CD14-positive monocyte (primary cell): ENCODE results near the gene RASA4. TPM values are rescaled to one million over a fixed set of nuclear protein-coding genes. Genes with fewer than 3 reads are reported as not detected.
"Not testable (repeated sequence)": the region's sequence is repeated elsewhere in the genome, so short reads cannot be mapped to it uniquely, and the experiment has no call there.

Experiments used
- DNase-seq, 3 donors: peaks; one replicate each; pipeline ENCODE4 v3.0.0-alpha.2; 2011 to 2022
- H2AFZ ChIP-seq: 2 replicates; pipeline ENCODE4 v1.6.0; 2012; ENCODE audit warnings: mild to moderate bottlenecking, low read depth, low read length, inconsistent platforms; ENCODE audit not compliant: insufficient read depth, poor library complexity, severe bottlenecking
- H3K27ac ChIP-seq, 2 donors: 1 replicate in 1 of 2; 2 replicates in 1 of 2; pipeline ENCODE4 v1.5.1; 2012 to 2013; ENCODE audit warnings: low read length in 2 of 2, control low read depth in 1 of 2, inconsistent platforms in 1 of 2, low read depth in 1 of 2, mild to moderate bottlenecking in 1 of 2
- H3K27me3 ChIP-seq, 2 donors: one replicate each; pipeline versions ENCODE4 v1.6.0 to v1.6.1; 2011 to 2013; ENCODE audit warnings: low read length in 2 of 2; ENCODE audit not compliant: control insufficient read depth in 2 of 2, insufficient read depth in 2 of 2
- H3K36me3 ChIP-seq, 2 donors: replicated peaks in 1 of 2; 1 replicate in 1 of 2; 2 replicates in 1 of 2; pipeline versions ENCODE4 v1.5.1 to v1.6.1; 2012 to 2013; ENCODE audit warnings: low read length in 2 of 2, control low read depth in 1 of 2, inconsistent platforms in 1 of 2, mild to moderate bottlenecking in 1 of 2; ENCODE audit not compliant: insufficient read depth in 2 of 2, control insufficient read depth in 1 of 2
- H3K4me1 ChIP-seq, 2 donors: 1 replicate in 1 of 2; 2 replicates in 1 of 2; pipeline versions ENCODE4 v1.5.1 to v1.6.1; 2012 to 2013; ENCODE audit warnings: low read length in 2 of 2, control low read depth in 1 of 2, inconsistent platforms in 1 of 2, mild to moderate bottlenecking in 1 of 2, moderate library complexity in 1 of 2; ENCODE audit not compliant: insufficient read depth in 2 of 2, control insufficient read depth in 1 of 2
- H3K4me2 ChIP-seq: replicated peaks from 2 replicates; pipeline ENCODE3; 2012; ENCODE audit warnings: low read length, moderate library complexity, mild to moderate bottlenecking; ENCODE audit not compliant: poor library complexity, severe bottlenecking; ENCODE audit errors: extremely low read depth
- H3K4me3 ChIP-seq, 3 experiments: fragments of 200-600 bp in 1 of 3; sonication (generic) in 1 of 3; replicated peaks in 1 of 3; 1 replicate in 2 of 3; 2 replicates in 1 of 3; pipeline ENCODE4 v1.5.1; 2011 to 2013; ENCODE audit warnings: low read length in 3 of 3, mild to moderate bottlenecking in 3 of 3, control low read depth in 2 of 3, low read depth in 2 of 3, inconsistent platforms in 1 of 3, moderate library complexity in 1 of 3
- H3K79me2 ChIP-seq: 2 replicates; pipeline ENCODE4 v1.6.0; 2012; ENCODE audit warnings: mild to moderate bottlenecking, control low read depth, inconsistent platforms, low read length, moderate library complexity; ENCODE audit not compliant: insufficient read depth
- H3K9ac ChIP-seq: 2 replicates; pipeline ENCODE4 v1.6.0; 2017; ENCODE audit warnings: low read length, mild to moderate bottlenecking; ENCODE audit not compliant: insufficient read depth, poor library complexity, severe bottlenecking
- H3K9me3 ChIP-seq, 2 donors: replicated peaks in 1 of 2; 1 replicate in 1 of 2; 2 replicates in 1 of 2; pipeline versions ENCODE4 v1.5.1 to v1.6.1; 2012 to 2013; ENCODE audit warnings: low read length in 2 of 2, control low read depth in 1 of 2; ENCODE audit not compliant: control insufficient read depth in 1 of 2, insufficient read depth in 1 of 2
- H4K20me1 ChIP-seq: 2 replicates; pipeline ENCODE4 v1.6.0; 2012; ENCODE audit warnings: mild to moderate bottlenecking, low read length, control low read depth, moderate library complexity; ENCODE audit not compliant: insufficient read depth
- H3K27ac Mint-ChIP-seq, 7 donors: one replicate each; pipeline ENCODE4 v1.8.0; 2020; ENCODE audit warnings: mild to moderate bottlenecking in 7 of 7, mixed read lengths in 7 of 7, moderate library complexity in 6 of 7, inconsistent platforms in 2 of 7
- H3K27me3 Mint-ChIP-seq, 3 donors: one replicate each; pipeline ENCODE4 v1.8.0; 2021 to 2022; ENCODE audit warnings: low read depth in 3 of 3, mild to moderate bottlenecking in 3 of 3, mixed read lengths in 3 of 3, moderate library complexity in 3 of 3, inconsistent platforms in 1 of 3
- H3K36me3 Mint-ChIP-seq, 2 donors: one replicate each; pipeline ENCODE4 v1.8.0; 2020; ENCODE audit warnings: mixed read lengths in 2 of 2, inconsistent platforms in 1 of 2, mild to moderate bottlenecking in 1 of 2
- H3K4me1 Mint-ChIP-seq: one replicate; pipeline ENCODE4 v1.8.0; 2020; ENCODE audit warnings: mild to moderate bottlenecking, mixed read lengths
- H3K4me3 Mint-ChIP-seq, 2 donors: one replicate each; pipeline ENCODE4 v1.8.0; 2020; ENCODE audit warnings: mild to moderate bottlenecking in 2 of 2, mixed read lengths in 2 of 2, moderate library complexity in 1 of 2
- H3K9me3 Mint-ChIP-seq, 7 donors: one replicate each; pipeline ENCODE4 v1.8.0; 2020 to 2022; ENCODE audit warnings: mixed read lengths in 7 of 7, mild to moderate bottlenecking in 6 of 7, moderate library complexity in 6 of 7, inconsistent platforms in 2 of 7
- WGBS: methylation state at CpG from one replicate; pipeline ENCODE4 v1.1.5; 2013; ENCODE audit warnings: missing lambda C conversion rate; ENCODE audit not compliant: insufficient coverage; 5-methylcytosine and 5-hydroxymethylcytosine counted together
- intact Hi-C, 2 donors: fragments of 100-400 bp; cut with micrococcal nuclease; formaldehyde crosslinking; loops; one replicate each; pipeline versions ENCODE4 v1.15.0 to v1.15.1; 2023
- polyA plus RNA-seq, 3 donors: library from polyadenylated mRNA; depleted of rRNA in 1 of 3; unstranded in 2 of 3; stranded (reverse) in 1 of 3; fragments of 300-500 nt in 2 of 3; fragments of >200 nt in 1 of 3; fragmentation: Illumina TruSeq in 2 of 3; gene quantifications; 1 replicate in 2 of 3; 2 replicates in 1 of 3; pipeline ENCODE4 v1.2.3, GENCODE V29; 2012 to 2021

The RASA4 gene
- polyA plus RNA-seq, 3 donors: 13.9 to 64.5 (median 18.6) TPM

DNA sequence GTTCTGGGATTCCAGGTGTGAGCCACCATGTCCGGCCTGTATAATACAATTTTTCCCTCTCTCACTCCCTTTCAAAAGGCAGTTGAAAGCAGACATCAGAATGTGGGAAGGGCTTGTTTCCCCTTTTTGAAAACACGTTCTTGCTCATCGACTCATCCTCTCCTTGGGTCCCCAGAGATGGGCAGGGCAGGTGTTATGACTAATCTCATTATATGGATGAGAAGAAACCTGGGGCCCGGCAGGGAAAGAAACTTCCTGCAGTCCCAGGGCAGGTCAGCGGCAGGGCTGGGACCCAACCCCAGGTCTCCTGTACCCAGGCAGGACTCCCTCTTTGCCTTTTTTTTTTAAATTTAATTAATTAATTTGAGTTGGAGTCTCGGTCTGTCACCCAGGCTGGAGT, 70.2 kb downstream of the RASA4 start:
- H3K9ac ChIP-seq, H3K27me3 ChIP-seq, intact Hi-C loops, H3K36me3 ChIP-seq, H3K4me3 Mint-ChIP-seq, H3K9me3 ChIP-seq, H3K4me2 ChIP-seq, H3K4me3 ChIP-seq, H4K20me1 ChIP-seq, H3K36me3 Mint-ChIP-seq, H2AFZ ChIP-seq, H3K27ac Mint-ChIP-seq, DNase-seq, H3K79me2 ChIP-seq, H3K27ac ChIP-seq, H3K9me3 Mint-ChIP-seq, H3K4me1 Mint-ChIP-seq, H3K27me3 Mint-ChIP-seq, H3K4me1 ChIP-seq: not testable (repeated sequence)
- WGBS: no CpG with 5 or more reads among the region's 6 CpGs

DNA sequence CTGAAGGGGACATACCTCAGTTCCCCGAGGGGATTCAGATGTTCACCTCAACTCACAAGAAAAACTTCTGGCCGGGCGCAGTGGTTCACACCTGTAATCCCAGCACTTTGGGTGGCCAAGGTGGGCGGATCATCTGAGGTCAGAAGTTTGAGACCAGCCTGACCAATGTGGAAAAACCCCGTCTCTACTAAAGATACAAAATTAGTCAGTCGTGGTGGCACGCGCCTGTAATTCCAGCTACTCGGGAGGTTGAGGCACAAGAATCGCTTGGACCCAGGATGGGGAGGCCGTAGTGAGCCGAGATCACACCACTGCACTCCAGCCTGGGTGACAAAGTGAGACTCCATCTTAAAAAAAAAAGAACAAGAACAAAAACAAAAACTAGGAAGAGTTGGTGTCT, 71.3 kb downstream of the RASA4 start:
- H3K4me1 Mint-ChIP-seq, H2AFZ ChIP-seq, H3K27me3 Mint-ChIP-seq, H3K36me3 ChIP-seq, H3K9me3 Mint-ChIP-seq, DNase-seq, H3K9ac ChIP-seq, H3K4me3 Mint-ChIP-seq, intact Hi-C loops, H3K79me2 ChIP-seq, H4K20me1 ChIP-seq, H3K4me3 ChIP-seq, H3K27ac ChIP-seq, H3K27ac Mint-ChIP-seq, H3K4me1 ChIP-seq, H3K4me2 ChIP-seq, H3K9me3 ChIP-seq, H3K36me3 Mint-ChIP-seq, H3K27me3 ChIP-seq: not testable (repeated sequence)
- no CpG with 5 or more reads among the region's 12 CpGs for WGBS

- H3K27ac Mint-ChIP-seq, intact Hi-C loops: not testable (repeated sequence)
- no CpG with 5 or more reads among the region's 1 CpG for WGBS
These were observed 72.2 kb downstream of the RASA4 start for GRCh38 chr7:102544372-102544771.

DNA sequence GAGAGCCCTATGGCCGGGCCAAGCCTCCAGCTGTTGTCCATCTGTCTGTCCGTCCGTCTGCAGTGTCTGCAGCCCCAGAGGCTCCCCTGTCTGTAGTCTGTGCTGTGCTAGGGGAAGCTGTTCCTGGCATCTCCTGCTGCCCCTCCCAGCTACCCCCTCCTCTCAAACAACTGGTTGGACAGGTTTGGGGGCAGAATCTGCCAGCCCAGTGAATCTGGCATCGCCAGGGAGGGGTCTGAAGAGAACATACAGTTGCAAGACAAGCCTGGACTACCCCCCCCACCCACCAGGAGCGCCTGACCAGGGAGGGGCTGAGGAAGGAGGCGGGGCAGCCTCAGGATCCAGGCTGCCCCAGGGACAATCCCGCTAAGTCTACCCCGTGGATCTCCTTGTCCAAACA, 73.0 kb downstream of the RASA4 start, which contains the start of gene UPK3BL2:
TSS of gene UPK3BL2 (minus strand) at position 101 of the 400 bp plus-strand sequence. CDS start at position 41, 60 bp downstream.
- H3K9ac ChIP-seq, H3K4me1 ChIP-seq, DNase-seq, H3K79me2 ChIP-seq, H3K4me3 ChIP-seq, H3K9me3 Mint-ChIP-seq, H3K27me3 Mint-ChIP-seq, H3K9me3 ChIP-seq, H3K36me3 Mint-ChIP-seq, H3K4me3 Mint-ChIP-seq, H2AFZ ChIP-seq, intact Hi-C loops, H3K36me3 ChIP-seq, H3K4me2 ChIP-seq, H4K20me1 ChIP-seq, H3K4me1 Mint-ChIP-seq, H3K27ac Mint-ChIP-seq, H3K27me3 ChIP-seq, H3K27ac ChIP-seq: not testable (repeated sequence)
- WGBS: no CpG with 5 or more reads among the region's 8 CpGs

More at GRCh38 chr7:102544372-102544771, 72.2 kb downstream of the RASA4 start:
- not testable (repeated sequence) for H2AFZ ChIP-seq, H3K4me3 Mint-ChIP-seq, H3K36me3 Mint-ChIP-seq, H3K79me2 ChIP-seq, H4K20me1 ChIP-seq, H3K36me3 ChIP-seq, H3K9ac ChIP-seq, H3K4me3 ChIP-seq, H3K4me2 ChIP-seq, H3K4me1 Mint-ChIP-seq, H3K9me3 Mint-ChIP-seq, H3K4me1 ChIP-seq, H3K9me3 ChIP-seq, H3K27ac ChIP-seq, H3K27me3 ChIP-seq, DNase-seq, H3K27me3 Mint-ChIP-seq
